Astrocyte of the cerebellum (primary cell): ENCODE data around the gene MRPL9.

ENCODE experiments used
- DNase-seq: peaks from one replicate; pipeline ENCODE4 v3.0.0-alpha.2; 2011; ENCODE audit warnings: low read depth
- H3K4me3 ChIP-seq: 2 replicates; pipeline ENCODE4 v1.5.1; 2011; ENCODE audit warnings: mild to moderate bottlenecking, low read depth, low read length, moderate library complexity
- in situ Hi-C: cut with HindIII; loops from 2 replicates; pipeline ENCODE4 v1.10.0; 2017; ENCODE audit warnings: low sequenced_read_pairs
- TF ChIP-seq, protein P1 (sequence below): IDR thresholded peaks from 2 replicates; pipeline ENCODE4 v1.5.1; 2012; ENCODE audit warnings: low read length, low read depth, moderate library complexity, mild to moderate bottlenecking; ENCODE audit errors: missing control alignments

MRPL9 gene

DNA sequence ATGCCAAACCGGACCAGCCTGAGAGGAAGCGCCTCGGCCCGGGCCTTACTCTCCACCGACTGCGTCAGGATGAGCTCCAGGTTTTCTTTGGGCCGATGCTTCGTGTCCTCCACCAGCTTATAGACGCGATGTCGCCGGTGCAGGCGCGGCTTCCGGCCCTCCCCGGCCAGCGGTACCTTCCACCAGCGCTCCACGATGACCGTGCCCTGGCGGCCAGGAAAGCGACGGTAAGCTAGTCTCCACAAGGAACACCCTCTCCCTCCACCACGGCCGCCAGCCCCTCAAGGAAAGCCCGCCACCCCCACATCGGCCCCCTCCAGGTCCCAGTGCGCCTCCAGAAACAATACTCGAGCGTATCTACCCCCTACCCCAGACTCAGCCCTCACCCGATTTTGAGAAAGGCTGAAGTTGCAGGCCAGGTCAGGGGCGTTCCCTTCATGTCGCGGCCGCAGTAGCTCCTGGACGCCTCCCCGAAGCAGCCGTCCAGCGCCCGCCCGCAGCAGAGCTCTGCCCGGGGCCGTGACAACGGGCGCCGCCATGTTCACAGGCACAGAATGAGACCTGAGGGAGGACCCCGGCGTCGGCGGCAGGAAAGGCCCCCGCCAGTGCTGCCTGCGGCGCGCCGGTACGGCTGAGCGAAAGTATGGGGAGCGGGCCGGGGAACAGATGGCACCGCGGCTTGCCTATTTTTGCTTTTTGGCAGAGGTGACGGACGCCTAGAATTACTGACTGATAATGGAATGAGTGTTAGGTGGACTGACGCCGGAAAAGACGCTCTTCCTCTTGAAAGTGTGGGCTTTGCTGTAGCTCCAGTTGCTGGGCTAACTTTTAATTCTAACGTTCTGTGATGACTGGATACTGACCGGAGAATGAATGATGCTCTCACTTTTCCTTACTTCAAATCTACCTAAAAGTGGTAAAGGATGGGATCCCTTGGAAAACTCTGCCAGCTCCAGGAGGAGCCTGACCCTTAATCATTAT, at the start of gene MRPL9:
TSS of gene MRPL9 (minus strand) at position 556 of the 981 bp plus-strand sequence. CDS start at position 539, 17 bp downstream.
- peak within 1 kb of the TSS; percentile 85 for H3K4me3 ChIP-seq
- DNase-seq: peak; percentile 35
- TF ChIP-seq, protein P1, sequence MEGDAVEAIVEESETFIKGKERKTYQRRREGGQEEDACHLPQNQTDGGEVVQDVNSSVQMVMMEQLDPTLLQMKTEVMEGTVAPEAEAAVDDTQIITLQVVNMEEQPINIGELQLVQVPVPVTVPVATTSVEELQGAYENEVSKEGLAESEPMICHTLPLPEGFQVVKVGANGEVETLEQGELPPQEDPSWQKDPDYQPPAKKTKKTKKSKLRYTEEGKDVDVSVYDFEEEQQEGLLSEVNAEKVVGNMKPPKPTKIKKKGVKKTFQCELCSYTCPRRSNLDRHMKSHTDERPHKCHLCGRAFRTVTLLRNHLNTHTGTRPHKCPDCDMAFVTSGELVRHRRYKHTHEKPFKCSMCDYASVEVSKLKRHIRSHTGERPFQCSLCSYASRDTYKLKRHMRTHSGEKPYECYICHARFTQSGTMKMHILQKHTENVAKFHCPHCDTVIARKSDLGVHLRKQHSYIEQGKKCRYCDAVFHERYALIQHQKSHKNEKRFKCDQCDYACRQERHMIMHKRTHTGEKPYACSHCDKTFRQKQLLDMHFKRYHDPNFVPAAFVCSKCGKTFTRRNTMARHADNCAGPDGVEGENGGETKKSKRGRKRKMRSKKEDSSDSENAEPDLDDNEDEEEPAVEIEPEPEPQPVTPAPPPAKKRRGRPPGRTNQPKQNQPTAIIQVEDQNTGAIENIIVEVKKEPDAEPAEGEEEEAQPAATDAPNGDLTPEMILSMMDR: no peak
- in situ Hi-C loops: no loop called here

DNA sequence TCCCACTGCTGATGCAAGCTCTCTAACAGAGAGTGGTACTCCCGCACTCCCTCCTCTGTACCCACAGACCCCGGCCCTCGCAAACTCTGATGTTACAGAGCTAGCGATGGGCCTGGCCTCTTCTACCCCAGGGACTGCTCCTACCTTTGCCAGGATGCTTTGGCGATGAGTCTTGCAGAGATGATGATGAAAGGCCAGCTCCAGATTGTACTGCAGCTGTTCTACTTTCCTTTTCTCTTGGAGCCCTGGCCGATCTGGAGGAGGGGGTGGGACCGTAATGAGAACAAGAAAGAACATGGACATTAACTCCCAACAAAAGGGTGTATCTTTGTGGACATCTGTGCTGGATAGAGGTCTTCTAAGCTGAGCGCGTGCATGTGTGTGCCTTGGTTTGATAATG, 47.9 kb upstream of the MRPL9 start:
- in situ Hi-C loops: no loop called here
- TF ChIP-seq, protein P1: no peak
- H3K4me3 ChIP-seq: no peak overlapping the region
- no peak for DNase-seq

- DNase-seq: no peak
- H3K4me3 ChIP-seq: no peak overlapping the region
- in situ Hi-C loops: no loop called here
- TF ChIP-seq, protein P1: no peak
These were observed 46.8 kb upstream of the MRPL9 start for GRCh38 chr1:151809985-151810556.

- no peak overlapping the region for H3K4me3 ChIP-seq
- TF ChIP-seq, protein P1: no peak
- in situ Hi-C loops: no loop called here
- no peak for DNase-seq
These were observed 46.1 kb upstream of the MRPL9 start for GRCh38 chr1:151809290-151809984.

- in situ Hi-C loops: no loop called here
- TF ChIP-seq, protein P1: no peak
- no peak for DNase-seq
- no peak overlapping the region for H3K4me3 ChIP-seq
These were observed 44.5 kb upstream of the MRPL9 start for GRCh38 chr1:151807766-151808165.

GRCh38 chr1:151807131-151807530, 43.8 kb upstream of the MRPL9 start:
- in situ Hi-C loops: no loop called here
- H3K4me3 ChIP-seq: no peak overlapping the region
- TF ChIP-seq, protein P1: no peak
- no peak for DNase-seq
